Colon (tissue), 2 donors: ENCODE measurements around the gene NLGN1.

Experiments
- FAIRE-seq: peaks from 2 replicates; lab custom pipeline; 2012; peaks lifted over from hg19 to GRCh38; lab: Jason Lieb, UNC
- donor health status: control.
- donor health status: control.

NLGN1 gene

GRCh38 chr3:173725507-173725906 is 328.0 kb downstream of the NLGN1 start:
- no peak for FAIRE-seq

GRCh38 chr3:173730391-173730790 is 332.8 kb downstream of the NLGN1 start:
- FAIRE-seq = no peak

- no peak for FAIRE-seq
Measured at GRCh38 chr3:173732237-173732636, 334.7 kb downstream of the NLGN1 start.

GRCh38 chr3:173733029-173733652 is 335.6 kb downstream of the NLGN1 start:
- no peak for FAIRE-seq

- no peak for FAIRE-seq
Measured at GRCh38 chr3:173734473-173734872, 336.9 kb downstream of the NLGN1 start.

GRCh38 chr3:173734895-173735294 is 337.4 kb downstream of the NLGN1 start:
- FAIRE-seq = no peak

GRCh38 chr3:173735841-173736240 is 338.3 kb downstream of the NLGN1 start:
- FAIRE-seq = no peak

- FAIRE-seq = no peak
Measured at GRCh38 chr3:173737167-173737808, 339.7 kb downstream of the NLGN1 start.

- FAIRE-seq = no peak
Measured at GRCh38 chr3:173739726-173740125, 342.2 kb downstream of the NLGN1 start.

- FAIRE-seq = no peak
Measured at GRCh38 chr3:173742491-173742890, 344.9 kb downstream of the NLGN1 start.

GRCh38 chr3:173743111-173743510 is 345.6 kb downstream of the NLGN1 start:
- no peak for FAIRE-seq

- FAIRE-seq = no peak
Measured at GRCh38 chr3:173743516-173743915, 346.0 kb downstream of the NLGN1 start.

GRCh38 chr3:173744479-173744878 is 346.9 kb downstream of the NLGN1 start:
- FAIRE-seq = no peak

- FAIRE-seq = no peak
Measured at GRCh38 chr3:173744895-173745294, 347.4 kb downstream of the NLGN1 start.

- FAIRE-seq = no peak
Measured at GRCh38 chr3:173745952-173746682, 348.6 kb downstream of the NLGN1 start.

- FAIRE-seq = no peak
Measured at GRCh38 chr3:173747427-173747826, 349.9 kb downstream of the NLGN1 start.

- no peak for FAIRE-seq
Measured at GRCh38 chr3:173748105-173748504, 350.6 kb downstream of the NLGN1 start.

GRCh38 chr3:173750095-173750494 is 352.6 kb downstream of the NLGN1 start:
- no peak for FAIRE-seq

GRCh38 chr3:173750591-173750990 is 353.0 kb downstream of the NLGN1 start:
- FAIRE-seq = no peak

GRCh38 chr3:173753593-173753992 is 356.0 kb downstream of the NLGN1 start:
- FAIRE-seq = no peak

GRCh38 chr3:173755161-173755560 is 357.6 kb downstream of the NLGN1 start:
- FAIRE-seq = no peak

GRCh38 chr3:173761161-173761560 is 363.6 kb downstream of the NLGN1 start:
- no peak for FAIRE-seq

GRCh38 chr3:173762501-173762900 is 365.0 kb downstream of the NLGN1 start:
- FAIRE-seq = no peak
